Measurements from ENCODE around the gene HAUS7.

DNA sequence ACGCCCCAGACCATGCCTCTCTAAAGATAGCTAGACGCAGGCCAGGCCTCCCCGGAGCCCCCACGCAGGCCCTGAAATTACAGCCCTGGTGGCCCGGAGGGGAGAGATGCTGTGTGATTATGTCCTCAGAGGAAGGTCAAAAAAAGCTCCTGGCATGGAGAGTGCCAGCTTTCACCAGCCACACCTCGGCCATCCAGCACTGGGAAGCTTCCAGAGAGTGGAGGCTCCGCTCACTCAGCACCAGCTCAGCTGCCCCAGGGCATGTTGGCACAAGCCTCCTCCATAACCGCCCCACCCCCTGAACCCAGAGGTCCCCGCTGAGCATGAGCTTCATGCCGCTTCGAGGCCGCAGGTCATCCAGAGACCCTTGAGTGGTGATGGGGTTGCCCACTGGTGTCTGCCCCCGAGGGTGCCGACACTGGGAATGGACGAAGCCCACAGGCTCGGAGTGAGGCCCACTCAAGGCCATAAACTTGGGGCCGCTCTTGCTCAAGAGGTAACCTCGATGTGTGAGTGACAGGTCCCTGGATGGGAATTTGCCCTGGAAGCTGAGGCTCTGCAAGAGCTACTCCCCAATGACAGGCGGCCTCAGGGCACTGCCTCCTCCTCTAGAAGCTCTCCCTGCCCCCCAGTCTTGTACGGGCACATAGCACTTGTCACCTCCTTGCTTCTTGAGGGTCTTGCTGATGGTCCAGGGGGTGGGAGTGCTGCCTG, 20.0 kb upstream of the HAUS7 start:
- no peak for TF ChIP-seq SIN3A (IDR thresholded peaks at IDR 0.05; ENCODE audit: borderline replicate concordance, insufficient read depth, low read depth, low read length)
- TF ChIP-seq, protein P1, sequence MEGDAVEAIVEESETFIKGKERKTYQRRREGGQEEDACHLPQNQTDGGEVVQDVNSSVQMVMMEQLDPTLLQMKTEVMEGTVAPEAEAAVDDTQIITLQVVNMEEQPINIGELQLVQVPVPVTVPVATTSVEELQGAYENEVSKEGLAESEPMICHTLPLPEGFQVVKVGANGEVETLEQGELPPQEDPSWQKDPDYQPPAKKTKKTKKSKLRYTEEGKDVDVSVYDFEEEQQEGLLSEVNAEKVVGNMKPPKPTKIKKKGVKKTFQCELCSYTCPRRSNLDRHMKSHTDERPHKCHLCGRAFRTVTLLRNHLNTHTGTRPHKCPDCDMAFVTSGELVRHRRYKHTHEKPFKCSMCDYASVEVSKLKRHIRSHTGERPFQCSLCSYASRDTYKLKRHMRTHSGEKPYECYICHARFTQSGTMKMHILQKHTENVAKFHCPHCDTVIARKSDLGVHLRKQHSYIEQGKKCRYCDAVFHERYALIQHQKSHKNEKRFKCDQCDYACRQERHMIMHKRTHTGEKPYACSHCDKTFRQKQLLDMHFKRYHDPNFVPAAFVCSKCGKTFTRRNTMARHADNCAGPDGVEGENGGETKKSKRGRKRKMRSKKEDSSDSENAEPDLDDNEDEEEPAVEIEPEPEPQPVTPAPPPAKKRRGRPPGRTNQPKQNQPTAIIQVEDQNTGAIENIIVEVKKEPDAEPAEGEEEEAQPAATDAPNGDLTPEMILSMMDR (IDR thresholded peaks at IDR 0.05): no peak
